Stimulated activated CD8-positive, alpha-beta memory T cell treated with anti-CD3 and anti-CD28 coated beads, Interleukin-7, amount 100 ng/mL, for 4 hours (primary cell): ENCODE measurements around the gene CHRNB4.
"Not testable (repeated sequence)": the region's sequence is repeated elsewhere in the genome, so short reads cannot be mapped to it uniquely, and the experiment has no call there.

ENCODE experiments used
- DNase-seq, 2 donors: peaks; one replicate each; pipeline ENCODE4 v3.0.0-alpha.2; 2020; ENCODE audit warnings: low read depth in 2 of 2

The CHRNB4 gene

GRCh38 chr15:78641102-78641748, at the start of gene CHRNB4:
CHRNB4 (minus strand) TSS chr15:78641210; CDS start chr15:78641133, 77 bp downstream.
- peak in 1 of 2 donors; percentile 12 for DNase-seq

- DNase-seq: no peak
Measured at GRCh38 chr15:78689626-78690025, 48.6 kb upstream of the CHRNB4 start.

GRCh38 chr15:78685925-78686324, 44.9 kb upstream of the CHRNB4 start:
- no peak for DNase-seq

GRCh38 chr15:78685159-78685921, 44.3 kb upstream of the CHRNB4 start:
- DNase-seq: no peak

- DNase-seq: no peak
Measured at GRCh38 chr15:78684657-78685056, 43.6 kb upstream of the CHRNB4 start.

- DNase-seq: not testable (repeated sequence)
Measured at GRCh38 chr15:78683599-78683998, 42.6 kb upstream of the CHRNB4 start.

GRCh38 chr15:78682693-78683410, 41.8 kb upstream of the CHRNB4 start:
- DNase-seq: no peak

- no peak for DNase-seq
Measured at GRCh38 chr15:78682004-78682651, 41.1 kb upstream of the CHRNB4 start.

GRCh38 chr15:78681281-78682003, 40.4 kb upstream of the CHRNB4 start:
- no peak for DNase-seq

GRCh38 chr15:78680431-78681075, 39.5 kb upstream of the CHRNB4 start:
- DNase-seq: no peak

GRCh38 chr15:78679089-78679511, 38.1 kb upstream of the CHRNB4 start:
- no peak for DNase-seq

- no peak for DNase-seq
Measured at GRCh38 chr15:78676424-78677110, 35.6 kb upstream of the CHRNB4 start.

- DNase-seq: no peak
Measured at GRCh38 chr15:78675617-78676360, 34.8 kb upstream of the CHRNB4 start.

GRCh38 chr15:78675206-78675605, 34.2 kb upstream of the CHRNB4 start:
- DNase-seq: no peak

- DNase-seq: no peak
Measured at GRCh38 chr15:78673917-78674444, 33.0 kb upstream of the CHRNB4 start.

- DNase-seq: no peak
Measured at GRCh38 chr15:78673476-78673875, 32.5 kb upstream of the CHRNB4 start.

- no peak for DNase-seq
Measured at GRCh38 chr15:78672285-78673014, 31.4 kb upstream of the CHRNB4 start.

GRCh38 chr15:78671626-78672211, 30.7 kb upstream of the CHRNB4 start:
- DNase-seq: no peak
